ENCODE measurements around the gene COL8A1.

- TF ChIP-seq FOXM1 (IDR thresholded peaks at IDR 0.05; ENCODE audit: borderline replicate concordance): no peak
- no peak for TF ChIP-seq ARNT (IDR thresholded peaks at IDR 0.05)
- TF ChIP-seq LEF1 (IDR thresholded peaks at IDR 0.05; ENCODE audit: borderline replicate concordance): no peak
- no peak for TF ChIP-seq SP1 (IDR thresholded peaks at IDR 0.05)
- TF ChIP-seq, protein P1, sequence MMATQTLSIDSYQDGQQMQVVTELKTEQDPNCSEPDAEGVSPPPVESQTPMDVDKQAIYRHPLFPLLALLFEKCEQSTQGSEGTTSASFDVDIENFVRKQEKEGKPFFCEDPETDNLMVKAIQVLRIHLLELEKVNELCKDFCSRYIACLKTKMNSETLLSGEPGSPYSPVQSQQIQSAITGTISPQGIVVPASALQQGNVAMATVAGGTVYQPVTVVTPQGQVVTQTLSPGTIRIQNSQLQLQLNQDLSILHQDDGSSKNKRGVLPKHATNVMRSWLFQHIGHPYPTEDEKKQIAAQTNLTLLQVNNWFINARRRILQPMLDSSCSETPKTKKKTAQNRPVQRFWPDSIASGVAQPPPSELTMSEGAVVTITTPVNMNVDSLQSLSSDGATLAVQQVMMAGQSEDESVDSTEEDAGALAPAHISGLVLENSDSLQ (IDR thresholded peaks at IDR 0.05): no peak
- no peak for TF ChIP-seq BHLHE40 (IDR thresholded peaks at IDR 0.05; ENCODE audit: borderline replicate concordance)
- TF ChIP-seq FOXK2 (IDR thresholded peaks at IDR 0.05): no peak
- TF ChIP-seq CTBP1 (IDR thresholded peaks at IDR 0.05; ENCODE audit: borderline replicate concordance): no peak
- no peak for TF ChIP-seq HDGF (IDR thresholded peaks at IDR 0.05; ENCODE audit: borderline replicate concordance)
These were observed 204.6 kb downstream of the COL8A1 start for GRCh38 chr3:99842826-99843589.
